HG03469 (cell line): Measurements from ENCODE around the gene RPS19BP1.

ENCODE experiments used
- ATAC-seq: cut with Tn5 transposase; IDR thresholded peaks from one replicate; pipeline ENCODE4 v1.9.1; 2021; ENCODE audit warnings: mild to moderate bottlenecking, moderate library complexity, moderate number of reproducible peaks; ENCODE audit not compliant: unreplicated experiment

Gene RPS19BP1

DNA sequence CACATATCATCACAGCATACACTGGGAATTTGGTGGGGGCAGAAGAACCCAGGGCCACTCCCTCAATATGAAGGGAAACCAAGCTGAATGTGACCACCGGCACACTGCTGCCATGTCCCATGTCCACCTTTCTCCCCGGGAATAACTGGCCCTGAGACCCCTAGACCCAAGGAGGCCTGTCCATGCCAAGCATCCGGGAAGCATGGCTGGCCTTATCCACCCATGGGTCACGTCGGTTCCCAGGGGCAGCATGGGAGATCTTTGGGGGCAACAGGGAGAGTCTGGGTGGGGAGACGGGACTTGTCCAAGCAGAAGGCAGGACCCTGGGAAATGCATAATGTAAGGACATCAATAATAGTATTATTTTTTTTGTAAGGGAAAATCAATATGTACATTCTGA lies 40.9 kb downstream of the RPS19BP1 start:
- no peak for ATAC-seq

- ATAC-seq, result no peak
These were observed 41.4 kb downstream of the RPS19BP1 start for GRCh38 chr22:39490966-39491680.

GRCh38 chr22:39490135-39490798 lies 42.3 kb downstream of the RPS19BP1 start:
- no peak for ATAC-seq

GRCh38 chr22:39489094-39490068 lies 43.2 kb downstream of the RPS19BP1 start:
- no peak for ATAC-seq

DNA sequence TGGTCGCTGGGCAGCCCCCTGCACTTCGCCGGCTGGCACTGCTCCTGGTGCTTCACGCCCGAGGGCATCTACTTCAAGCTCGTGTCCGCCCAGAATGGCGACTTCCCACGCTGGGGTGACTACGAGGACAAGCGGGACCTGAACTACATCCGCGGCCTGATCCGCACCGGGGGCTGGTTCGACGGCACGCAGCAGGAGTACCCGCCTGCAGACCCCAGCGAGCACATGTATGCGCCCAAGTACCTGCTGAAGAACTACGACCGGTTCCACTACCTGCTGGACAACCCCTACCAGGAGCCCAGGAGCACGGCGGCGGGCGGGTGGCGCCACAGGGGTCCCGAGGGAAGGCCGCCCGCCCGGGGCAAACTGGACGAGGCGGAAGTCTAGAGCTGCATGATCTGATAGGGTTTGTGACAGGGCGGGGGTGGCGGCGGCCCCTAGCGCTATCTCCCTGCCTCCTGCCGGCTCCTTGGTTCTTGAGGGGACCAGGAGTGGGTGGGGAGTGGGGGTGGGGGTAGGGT lies 43.9 kb downstream of the RPS19BP1 start:
- ATAC-seq, result no peak

DNA sequence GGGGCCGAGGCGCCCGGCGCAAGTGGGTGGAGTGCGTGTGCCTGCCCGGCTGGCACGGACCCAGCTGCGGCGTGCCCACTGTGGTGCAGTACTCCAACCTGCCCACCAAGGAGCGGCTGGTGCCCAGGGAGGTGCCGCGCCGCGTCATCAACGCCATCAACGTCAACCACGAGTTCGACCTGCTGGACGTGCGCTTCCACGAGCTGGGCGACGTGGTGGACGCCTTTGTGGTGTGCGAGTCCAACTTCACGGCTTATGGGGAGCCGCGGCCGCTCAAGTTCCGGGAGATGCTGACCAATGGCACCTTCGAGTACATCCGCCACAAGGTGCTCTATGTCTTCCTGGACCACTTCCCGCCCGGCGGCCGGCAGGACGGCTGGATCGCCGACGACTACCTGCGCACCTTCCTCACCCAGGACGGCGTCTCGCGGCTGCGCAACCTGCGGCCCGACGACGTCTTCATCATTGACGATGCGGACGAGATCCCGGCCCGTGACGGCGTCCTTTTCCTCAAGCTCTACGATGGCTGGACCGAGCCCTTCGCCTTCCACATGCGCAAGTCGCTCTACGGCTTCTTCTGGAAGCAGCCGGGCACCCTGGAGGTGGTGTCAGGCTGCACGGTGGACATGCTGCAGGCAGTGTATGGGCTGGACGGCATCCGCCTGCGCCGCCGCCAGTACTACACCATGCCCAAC lies 44.6 kb downstream of the RPS19BP1 start:
- no peak for ATAC-seq

DNA sequence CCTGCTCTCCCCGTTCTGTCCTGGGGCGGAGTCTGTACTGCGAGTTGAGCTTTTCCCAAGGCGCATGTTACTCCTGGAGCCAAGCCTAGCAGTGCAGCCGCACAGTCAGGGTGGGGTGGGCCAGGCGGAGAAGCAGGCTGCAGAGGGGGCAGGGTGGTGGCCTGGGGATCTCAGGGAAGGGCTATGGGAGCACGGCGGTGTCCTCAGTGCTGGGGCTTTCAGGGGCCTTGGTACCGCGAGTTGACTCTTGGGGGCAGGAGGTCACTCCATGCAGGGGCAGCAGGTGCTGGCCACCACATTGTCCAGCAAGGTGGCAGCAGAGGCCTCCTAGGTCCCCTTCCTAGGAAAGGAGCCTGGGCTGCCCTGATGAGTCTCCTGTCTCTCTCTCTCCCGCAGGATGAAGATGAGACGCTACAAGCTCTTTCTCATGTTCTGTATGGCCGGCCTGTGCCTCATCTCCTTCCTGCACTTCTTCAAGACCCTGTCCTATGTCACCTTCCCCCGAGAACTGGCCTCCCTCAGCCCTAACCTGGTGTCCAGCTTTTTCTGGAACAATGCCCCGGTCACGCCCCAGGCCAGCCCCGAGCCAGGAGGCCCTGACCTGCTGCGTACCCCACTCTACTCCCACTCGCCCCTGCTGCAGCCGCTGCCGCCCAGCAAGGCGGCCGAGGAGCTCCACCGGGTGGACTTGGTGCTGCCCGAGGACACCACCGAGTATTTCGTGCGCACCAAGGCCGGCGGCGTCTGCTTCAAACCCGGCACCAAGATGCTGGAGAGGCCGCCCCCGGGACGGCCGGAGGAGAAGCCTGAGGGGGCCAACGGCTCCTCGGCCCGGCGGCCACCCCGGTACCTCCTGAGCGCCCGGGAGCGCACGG lies 45.4 kb downstream of the RPS19BP1 start:
- no peak for ATAC-seq

- no peak for ATAC-seq
These were observed 49.8 kb downstream of the RPS19BP1 start for GRCh38 chr22:39482768-39483167.

GRCh38 chr22:39481595-39481994 lies 51.0 kb downstream of the RPS19BP1 start:
- ATAC-seq, result no peak

DNA sequence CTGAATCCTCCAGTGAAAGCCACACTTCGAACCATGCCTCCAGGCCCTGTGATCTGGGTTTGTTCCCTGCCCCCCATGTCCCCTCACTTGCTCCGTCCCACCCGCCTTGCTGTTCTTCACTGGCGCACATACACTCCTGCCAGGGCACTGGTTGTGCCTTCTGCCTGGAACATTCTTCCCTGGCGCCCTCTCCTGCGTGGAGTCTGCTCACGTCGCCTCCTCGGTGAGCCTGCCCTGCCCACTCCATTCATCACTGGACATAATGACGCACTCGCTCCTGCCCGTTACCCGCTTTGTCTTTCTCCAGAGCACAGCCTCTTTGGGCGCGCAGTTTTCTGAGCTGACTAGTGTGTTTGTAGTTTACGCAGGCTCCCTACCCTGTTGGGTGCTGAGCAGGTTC lies 51.5 kb downstream of the RPS19BP1 start:
- no peak for ATAC-seq

- no peak for ATAC-seq
These were observed 52.0 kb downstream of the RPS19BP1 start for GRCh38 chr22:39480557-39480956.

- ATAC-seq, result no peak
These were observed 53.3 kb downstream of the RPS19BP1 start for GRCh38 chr22:39479254-39479653.
